NK-92 (cell line): ENCODE results near the gene MET.

Experiments
- DNase-seq: peaks from one replicate; lab custom pipeline; 2025; ENCODE audit not compliant: unreplicated experiment; lab: John Stamatoyannopoulos, UW

MET gene

DNA sequence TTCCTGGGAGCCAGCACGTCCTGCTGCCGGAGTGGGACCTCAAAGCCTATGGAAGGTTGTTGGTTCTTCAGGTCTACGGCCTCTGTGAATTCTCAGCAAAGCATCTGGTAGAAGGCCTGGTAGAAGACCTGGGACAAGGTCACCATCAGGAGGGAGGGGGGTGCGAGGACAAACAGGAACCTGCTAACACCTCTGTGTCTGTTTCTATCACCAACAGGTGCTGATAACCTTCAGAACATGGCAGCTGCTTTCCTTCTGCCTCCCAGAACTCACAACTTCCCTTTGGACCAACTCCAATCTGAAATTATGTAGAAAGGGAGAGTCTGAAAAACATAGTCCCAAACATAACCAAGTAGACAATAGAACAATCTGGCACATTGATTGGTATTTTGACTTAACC, 8.3 kb upstream of the MET start:
- DNase-seq: no peak

DNA sequence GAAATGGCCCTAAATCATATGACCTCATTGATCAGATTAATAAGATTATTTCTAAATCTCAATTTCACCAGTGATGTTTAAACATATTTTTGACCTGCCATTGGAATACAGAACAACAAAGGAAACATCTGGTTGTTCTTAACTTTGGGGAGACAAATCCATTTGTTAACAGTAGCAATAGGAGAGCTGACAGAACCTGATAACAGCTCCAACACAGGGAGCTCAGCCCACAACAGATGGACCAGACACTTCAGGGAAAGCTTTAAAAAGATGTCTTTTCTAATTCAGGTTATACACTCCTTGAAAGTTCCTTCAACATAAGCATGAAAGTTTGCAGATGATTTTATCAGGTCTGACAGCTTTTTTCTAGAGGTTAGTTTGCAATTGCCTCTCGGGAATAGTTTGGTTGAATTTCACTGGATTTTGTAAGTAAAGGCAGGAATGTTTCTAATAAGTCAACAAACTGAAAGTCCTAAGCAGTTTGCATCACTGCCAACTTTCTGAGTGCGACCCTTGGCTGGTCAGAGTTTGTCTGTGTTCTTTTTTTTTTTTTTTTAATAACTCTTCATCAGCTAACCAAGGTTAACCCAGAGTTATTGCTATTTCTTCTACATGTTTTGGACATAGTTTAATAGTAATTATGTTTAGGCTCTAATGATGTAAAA, 6.5 kb upstream of the MET start:
- no peak for DNase-seq

DNA sequence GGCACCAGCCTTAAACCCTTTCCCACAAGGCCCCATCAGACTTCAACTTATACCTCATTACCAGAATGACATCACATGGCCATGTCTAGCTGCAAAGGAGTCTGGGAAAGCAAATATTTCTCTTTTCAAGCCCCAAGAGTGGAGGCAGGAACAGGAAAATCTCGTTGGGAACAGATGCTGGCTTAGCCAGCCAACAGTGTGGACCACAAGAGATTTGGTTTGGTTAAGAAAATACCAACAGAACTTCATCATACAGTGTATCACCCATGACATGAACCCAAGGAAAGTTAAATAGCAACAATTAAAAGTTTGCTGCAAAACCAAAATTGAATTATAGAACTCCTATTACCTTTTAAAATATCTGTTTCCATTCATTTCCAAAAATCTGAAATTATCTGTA, 2.2 kb upstream of the MET start:
- DNase-seq: no peak

DNA sequence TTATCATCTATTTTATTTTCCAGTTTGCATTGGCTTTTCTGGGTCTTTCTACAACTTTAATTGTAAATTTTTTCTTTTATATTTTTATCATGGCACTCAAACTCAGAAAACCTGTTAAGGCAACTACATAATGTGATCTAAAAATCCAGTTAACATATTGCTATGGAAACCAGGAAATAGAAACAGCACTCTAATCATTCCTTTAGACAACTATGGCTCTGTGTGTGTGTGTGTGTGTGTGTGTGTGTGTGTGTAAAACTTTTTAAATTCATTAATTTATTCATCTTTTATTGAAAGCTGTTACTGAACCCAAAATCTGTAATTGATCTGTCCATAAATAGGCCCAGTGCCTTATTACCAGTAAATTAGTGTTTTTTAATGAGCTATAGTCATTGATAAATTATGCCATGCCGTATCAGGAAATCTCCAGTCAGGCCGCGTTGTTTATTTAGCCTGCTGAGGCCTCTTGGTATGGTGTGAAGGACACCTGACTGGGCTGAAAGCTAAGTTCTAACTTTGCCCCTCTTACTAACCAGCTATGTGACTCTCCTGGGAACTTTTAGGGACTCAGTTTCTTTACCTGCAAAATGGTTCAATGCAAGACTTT, 1.5 kb upstream of the MET start:
- DNase-seq: no peak

DNA sequence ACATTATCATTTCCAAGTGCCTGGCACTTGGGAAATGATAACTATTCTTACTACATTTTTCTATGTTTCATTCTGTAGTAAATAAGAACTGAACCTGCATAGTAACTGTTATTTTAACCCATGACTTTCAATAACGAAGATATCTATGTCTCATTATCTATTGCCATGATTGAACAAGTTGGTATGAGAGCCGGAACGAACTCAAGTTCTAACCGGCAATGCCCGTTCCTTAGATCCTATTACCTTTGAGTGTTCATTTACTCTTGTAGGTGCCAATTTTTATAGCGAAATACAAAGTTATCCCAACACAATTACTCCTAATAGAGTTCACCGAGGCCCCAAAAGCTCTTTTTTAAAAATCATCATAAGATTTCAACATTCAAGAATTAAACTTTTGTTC, 885 bp upstream of the MET start:
- DNase-seq: no peak

DNA sequence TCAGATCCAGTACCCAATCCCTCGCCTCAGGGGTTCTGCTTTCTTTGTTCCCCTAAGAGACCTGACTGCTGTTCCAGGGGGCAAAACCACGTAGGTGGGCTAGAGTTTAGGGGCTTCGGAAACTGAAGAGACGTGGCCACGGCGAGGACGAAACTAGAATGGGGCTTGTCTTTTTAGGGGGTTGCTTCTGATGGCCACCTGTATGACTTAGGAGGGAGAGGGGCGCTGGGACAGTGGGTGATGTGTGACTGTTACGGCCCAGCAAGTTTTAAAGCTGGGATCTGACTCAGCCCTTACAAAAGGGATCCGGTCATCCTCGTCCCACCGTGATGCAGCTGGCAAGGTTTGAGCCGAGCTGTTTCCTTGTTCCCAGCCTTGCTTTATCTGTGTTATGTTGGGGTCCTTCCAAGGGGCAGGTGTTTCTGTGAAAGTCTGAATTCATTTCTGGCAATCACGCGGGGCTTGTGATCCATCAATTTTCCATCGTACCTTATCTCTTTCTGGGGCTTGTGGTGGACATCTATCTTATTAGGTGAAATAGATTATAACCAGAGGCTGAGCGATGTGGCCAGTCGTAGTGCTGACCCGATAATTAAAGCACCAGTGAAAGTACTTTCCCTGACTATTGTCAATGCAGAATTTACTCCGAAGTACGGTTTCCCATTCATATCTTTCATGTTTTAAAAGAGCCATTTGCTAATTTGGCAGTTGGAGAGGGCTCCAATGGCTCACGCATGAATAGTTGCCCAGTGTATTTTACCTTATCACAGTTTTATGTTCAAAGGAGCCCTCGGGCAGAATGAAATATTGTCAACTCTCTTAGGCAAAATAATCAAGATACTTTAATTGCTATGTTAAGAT, 830 bp downstream of the MET start:
- no peak for DNase-seq

DNA sequence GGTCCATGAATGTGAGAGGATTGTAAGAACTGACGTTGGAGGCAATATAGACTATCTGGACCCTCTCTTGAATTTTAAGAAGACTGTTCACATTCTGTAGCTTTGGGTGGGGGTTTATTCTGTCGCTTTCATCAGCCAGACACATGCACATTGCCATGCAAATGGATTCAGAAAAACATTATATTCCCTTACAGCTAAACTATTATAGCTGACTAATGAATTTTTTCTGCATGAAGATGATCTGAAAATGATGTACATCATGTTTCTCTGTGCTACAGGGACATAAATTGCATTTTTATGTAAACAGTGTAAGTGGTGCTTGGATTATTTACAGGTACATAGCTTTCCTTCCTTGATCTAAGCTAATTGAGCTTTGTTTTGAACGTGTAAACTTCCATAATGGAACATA, 1.5 kb downstream of the MET start:
- DNase-seq: no peak

DNA sequence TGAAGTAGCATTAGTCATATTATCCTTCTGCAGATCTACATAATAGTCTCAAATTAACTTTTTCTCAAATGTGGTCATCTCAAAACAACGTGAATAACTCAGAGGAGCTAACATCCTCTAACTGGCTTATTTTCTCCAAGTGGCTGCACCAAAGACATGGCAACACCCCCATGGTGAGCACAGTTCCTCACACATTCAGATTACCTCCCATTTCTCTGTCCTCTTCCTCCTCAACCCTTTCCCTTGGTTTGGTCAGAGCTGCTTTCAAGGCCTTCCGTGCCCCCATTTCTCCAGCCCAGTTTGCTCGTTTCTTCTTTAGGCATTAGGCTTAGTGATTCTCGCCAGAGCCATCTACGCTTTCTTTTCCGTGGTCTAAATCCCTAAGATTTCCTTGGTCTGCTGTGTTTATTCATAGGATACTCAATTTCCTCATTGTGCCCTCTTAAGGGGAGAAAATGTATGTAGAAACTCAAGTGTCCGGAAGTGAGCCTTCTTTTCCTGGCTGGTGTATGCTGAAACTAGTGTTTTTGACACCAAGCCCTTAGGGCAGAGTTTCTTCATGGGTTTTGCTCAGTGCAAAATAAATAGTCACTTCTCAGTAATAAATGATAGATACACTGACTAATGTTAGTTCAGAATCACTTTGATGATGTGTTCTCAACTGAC, 2.6 kb downstream of the MET start:
- no peak for DNase-seq

DNA sequence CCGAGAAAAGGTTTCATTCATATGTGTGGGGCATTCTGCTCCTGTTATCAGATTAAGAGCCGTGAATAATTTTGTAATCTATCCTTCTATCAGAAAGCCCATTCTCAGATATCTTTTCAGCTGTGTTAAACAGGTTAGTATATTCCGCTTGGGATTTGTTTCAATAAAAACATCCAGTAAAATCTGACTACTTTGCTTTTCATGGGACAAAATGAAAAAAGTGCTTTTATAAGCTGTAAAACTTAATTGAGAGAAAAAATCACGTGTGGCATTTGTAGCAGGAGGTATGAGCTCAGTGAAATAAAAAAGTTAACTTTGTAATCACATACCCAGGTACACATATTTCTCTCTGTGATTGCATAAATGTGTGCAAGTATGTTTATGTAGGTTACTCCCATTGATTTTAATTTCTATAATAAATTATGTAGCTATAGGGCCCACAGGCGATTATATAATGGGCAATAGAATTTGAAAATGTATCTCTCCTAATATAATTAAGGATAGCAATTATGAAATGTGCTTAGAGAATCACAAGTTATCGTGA, 3.9 kb downstream of the MET start:
- DNase-seq: no peak

DNA sequence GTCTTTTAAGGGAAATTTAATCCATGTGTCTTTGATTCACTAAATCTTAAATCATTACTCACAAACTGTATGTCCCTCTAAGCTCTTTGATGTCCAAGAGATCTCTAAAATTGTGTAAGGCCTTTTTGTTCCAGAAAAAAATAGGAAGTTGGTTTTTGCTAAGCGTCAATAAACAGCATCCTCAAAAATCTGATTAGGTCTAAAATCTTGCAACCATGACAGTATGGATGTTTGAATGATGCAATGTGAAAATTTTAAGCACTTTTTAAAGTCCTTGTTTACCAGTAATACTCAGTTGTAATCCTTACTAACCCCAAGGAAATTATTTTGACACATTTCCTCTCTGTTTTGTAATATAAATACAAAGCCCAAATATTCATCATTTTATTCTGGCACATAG, 6.8 kb downstream of the MET start:
- DNase-seq: no peak

DNA sequence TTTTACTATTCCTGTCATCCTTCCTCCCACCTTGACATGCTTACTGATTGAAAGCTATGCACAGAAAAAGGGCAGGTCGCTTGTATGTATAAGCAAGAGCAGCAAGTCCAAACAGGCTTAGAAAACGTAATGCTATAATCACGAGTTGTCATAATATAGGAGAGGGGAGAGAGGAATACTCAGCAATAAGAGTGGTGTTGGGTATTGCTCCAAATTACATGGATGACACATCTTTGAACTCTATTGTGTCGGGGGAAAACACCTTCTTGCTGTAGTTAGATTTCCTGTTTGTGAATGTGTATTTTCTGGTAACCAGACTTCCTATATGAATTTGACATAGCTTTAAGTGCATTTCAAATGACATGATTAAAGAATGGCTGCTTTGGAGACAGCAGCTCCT, 7.5 kb downstream of the MET start:
- DNase-seq: no peak

DNA sequence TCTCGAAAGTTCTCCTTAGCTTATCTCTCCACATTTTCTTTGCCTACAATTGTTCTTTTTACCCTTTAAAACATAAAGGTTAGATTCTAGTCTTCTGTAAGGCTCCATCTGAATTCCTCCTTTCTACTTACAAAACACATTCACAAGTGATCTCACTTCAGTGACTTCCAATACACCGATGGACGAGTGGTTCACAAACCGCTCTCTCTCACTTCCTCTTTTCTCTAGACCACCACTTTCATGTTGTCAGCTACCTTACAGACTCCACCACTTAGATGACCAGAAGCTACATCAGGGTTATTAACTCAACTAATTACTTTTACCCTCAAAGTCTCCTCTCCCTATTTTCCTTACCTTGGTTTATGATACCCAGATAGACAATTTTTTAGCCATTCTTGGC, 11.8 kb downstream of the MET start:
- no peak for DNase-seq

DNA sequence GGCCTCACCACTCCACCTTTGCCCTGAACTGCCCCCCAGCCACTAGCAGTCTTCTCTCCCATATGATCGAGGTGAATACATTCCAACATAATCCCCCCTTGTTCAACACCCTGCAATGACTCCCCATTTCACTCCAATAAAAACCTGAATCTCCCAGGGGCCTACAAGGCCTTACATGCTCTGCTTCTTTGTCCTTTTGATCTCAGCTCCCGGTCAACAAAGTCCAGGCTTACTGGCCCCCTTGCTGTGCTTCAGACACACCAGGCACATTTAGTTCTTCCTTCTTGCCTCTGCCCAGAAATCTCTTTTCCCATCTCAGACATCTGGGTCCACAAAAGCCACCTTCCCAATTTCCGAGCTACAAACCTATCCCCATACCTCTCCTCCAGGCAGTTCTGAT, 14.0 kb downstream of the MET start:
- DNase-seq: no peak

DNA sequence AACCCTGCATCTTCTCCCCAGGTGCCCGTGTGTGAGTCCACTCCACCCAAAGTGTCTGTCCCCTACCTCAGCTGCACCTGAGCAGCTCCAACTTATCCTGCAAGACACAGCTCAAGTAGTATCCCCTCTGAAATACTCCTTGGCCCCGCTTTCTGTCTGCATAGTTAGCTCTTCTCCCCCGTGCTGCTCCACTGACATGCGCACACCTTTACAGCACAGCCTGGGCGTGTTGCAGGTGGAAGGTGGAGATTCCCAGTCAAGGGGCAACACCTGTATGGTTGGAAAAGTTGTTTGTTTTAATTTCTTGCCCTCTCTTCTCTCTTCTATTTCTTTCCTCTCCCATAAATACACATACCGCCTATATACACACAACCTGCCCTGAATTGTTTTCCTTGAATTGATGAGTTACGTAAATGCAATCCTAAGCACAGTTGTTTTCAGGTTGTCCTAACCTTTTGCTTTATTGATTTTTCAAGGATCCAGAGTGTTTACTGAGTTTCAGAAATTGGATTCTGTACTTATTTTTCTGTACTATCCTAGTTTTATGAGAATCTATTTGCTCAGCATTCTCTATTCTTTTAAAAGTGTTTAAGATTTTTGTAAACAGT, 14.9 kb downstream of the MET start:
- no peak for DNase-seq

DNA sequence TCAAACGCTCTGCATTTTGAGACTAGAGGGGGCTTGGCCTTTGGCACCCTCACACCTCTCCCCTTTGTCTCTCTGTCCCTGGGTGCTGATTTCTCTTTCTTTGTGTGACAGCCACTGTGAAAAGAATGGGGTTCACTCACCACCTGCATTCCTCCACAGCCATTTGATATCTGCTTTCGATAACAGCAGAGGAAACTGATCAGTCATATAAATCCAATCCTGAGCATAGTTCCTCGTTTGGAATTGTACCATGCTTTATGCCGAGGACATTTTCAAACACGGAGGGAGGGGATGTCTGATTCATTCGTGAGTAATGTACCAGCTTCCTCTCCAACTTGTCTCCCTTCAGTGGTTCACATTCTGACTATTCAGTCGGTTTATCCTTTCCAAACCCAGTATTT, 15.8 kb downstream of the MET start:
- no peak for DNase-seq

DNA sequence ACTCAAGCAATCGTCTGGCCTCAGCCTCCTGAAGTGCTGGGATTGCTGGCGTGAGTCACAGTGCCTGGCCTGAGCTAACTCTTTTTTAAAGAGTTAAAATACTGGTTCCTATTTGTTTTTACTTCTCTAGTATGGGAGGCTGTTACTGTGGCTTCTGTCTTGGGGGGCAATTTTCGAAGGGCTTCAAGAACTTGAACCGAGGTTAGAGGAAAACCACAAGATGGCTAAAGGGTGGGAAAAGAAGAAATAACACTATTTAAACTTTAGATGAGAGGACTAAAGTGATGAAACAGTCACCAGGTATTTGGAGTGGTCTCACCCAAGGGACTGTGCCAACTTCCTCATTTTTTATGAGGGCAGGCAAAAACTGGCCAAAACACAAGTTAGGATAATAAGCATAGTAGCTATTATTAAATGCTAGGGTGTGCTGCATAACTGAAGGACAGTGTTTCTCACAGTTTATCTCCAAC, 17.8 kb downstream of the MET start:
- DNase-seq: no peak

DNA sequence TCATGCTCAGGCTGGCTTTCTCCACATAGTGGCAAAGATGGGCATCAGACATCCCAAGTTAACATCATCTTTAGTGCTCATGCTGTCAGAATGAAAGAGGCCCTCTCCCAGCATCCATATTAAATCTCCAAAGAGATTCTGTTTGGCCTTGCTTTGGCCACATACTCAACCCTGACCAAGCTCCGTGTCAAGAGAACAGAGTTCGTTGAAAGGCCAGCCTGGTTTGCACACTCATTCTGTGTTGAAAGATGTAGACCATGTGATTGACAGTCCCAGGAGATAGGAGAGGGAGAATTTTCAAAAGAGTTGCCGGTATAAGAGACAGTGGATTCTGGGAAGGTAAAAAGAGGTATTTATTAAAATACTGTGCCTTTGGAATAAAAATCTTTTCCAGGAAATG, 19.7 kb downstream of the MET start:
- DNase-seq: no peak

DNA sequence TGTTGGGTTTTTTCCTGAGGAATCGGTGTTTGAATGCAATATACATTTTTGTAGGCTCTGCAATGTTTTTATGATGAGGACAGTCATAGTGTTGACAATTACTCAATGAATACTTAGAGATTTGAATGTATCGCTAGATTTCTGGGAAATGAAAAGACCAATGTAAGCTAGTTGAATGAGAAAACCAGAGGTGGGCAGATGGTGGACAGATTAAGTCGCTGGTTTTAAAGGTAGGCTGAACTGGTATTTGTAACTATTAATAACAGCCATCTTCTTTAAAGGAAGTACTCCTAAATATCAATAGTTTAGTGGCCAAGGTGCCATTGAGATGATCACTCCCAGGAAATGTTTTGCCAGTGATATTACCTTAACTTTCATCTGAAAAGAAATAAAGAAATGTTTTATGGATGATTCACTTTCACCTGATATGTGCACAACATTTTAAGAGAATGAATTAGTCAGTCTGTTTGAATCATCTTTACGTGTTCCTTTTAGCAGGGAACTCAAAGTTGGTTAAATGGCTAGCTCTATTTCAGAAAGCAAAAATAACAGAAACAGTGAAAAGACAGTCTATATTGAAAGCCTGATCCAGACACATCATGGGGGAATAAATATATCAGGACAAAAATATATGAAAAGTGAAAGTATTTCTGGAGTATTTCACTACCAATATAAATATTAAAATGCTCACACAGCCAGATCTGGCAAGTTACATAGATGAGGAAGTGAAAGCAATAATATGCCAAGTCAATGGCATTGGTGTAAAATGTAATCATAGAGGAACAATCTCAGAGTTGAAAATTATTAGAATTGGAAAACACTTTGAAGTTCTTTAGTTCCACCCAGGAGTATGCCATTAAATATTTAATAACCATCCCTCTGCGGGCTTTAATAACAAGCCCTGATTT, 20.7 kb downstream of the MET start:
- DNase-seq: no peak

DNA sequence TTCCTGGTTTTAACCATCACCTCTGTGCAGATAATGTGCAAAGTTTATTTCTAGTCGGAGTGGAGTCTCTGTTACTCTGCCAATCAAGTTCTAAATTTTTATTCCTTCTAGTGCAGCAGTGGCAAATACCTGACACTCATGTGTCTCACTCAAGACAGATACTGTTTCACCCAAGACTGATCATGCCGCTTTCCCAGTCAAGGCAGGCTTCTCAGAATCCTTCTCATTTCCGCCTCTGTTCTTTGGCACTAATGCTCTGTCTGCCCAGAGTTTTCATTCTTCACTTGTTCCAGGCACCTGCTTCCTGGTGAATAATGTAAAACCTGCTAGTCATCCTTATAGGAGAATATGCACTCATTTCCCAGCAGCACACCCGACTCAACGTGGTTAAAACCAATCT, 24.7 kb downstream of the MET start:
- DNase-seq: no peak

DNA sequence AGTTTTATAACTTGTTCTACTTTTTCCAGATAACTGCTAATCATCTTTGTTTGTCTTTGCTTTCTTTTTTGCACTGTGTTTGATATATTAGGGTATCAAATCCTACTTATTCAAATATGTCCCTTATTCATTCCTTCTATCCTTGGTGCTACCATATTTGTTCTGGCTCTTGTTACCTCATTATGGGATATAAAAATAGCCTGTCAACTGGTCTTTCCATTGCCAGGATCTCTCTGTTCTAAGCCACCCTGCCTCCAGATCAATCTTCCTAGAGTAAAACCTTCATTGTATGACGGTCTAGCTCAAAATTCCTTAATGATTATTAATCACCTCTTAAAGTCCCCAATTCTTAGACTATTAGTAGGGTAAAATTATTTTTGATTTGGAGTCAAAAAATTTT, 25.2 kb downstream of the MET start:
- DNase-seq: no peak
